Skin of body (tissue), 2 donors: Measurements from ENCODE around the gene GEMIN5. TPM values are rescaled to one million over a fixed set of nuclear protein-coding genes. Genes with fewer than 3 reads are reported as not detected.

Source experiments
- DNase-seq: peaks from one replicate; lab custom pipeline; 2025; lab: John Stamatoyannopoulos, UW
- total RNA-seq: library from RNA; depleted of rRNA; stranded (reverse); fragments of >200 nt; gene quantifications from one replicate; pipeline ENCODE4 v1.2.3, GENCODE V29; 2014

GEMIN5 gene
- total RNA-seq, 1 donor from 2014 or later: 16.6 TPM

- peak; percentile 98 for DNase-seq
Observed at GRCh38 chr5:154857530-154858296, 80.3 kb downstream of the GEMIN5 start.

- DNase-seq: no peak
Observed at GRCh38 chr5:154851351-154851750, 86.7 kb downstream of the GEMIN5 start.

GRCh38 chr5:154850255-154851062 is 87.6 kb downstream of the GEMIN5 start, which contains the start of gene FAXDC2:
TSS of gene FAXDC2 (minus strand) at chr5:154850603. CDS start at chr5:154838178, 12,425 bp downstream.
- peak; percentile 92 for DNase-seq

- DNase-seq: peak; percentile 25
Observed at GRCh38 chr5:154849791-154850201, 88.2 kb downstream of the GEMIN5 start.

GRCh38 chr5:154849264-154849785 is 88.7 kb downstream of the GEMIN5 start:
- no peak for DNase-seq

- DNase-seq: no peak
Observed at GRCh38 chr5:154844809-154845208, 93.2 kb downstream of the GEMIN5 start.

- DNase-seq: no peak
Observed at GRCh38 chr5:154842689-154843530, 95.1 kb downstream of the GEMIN5 start.

- no peak for DNase-seq
Observed at GRCh38 chr5:154841273-154841661, 96.7 kb downstream of the GEMIN5 start.

- DNase-seq: no peak
Observed at GRCh38 chr5:154840435-154841272, 97.4 kb downstream of the GEMIN5 start.

Other genes starting within 250 kb of the GEMIN5 start
- gene LARP1, start 182.8 kb downstream of the GEMIN5 start, total RNA-seq: 46.4 TPM
- gene FAXDC2, start 87.6 kb downstream of the GEMIN5 start, total RNA-seq: 26.7 TPM
- 57.6 TPM for gene CNOT8, start 79.6 kb downstream of the GEMIN5 start, total RNA-seq
- gene MRPL22, start 2.9 kb upstream of the GEMIN5 start, total RNA-seq: 11.9 TPM
- gene KIF4B, start 75.5 kb upstream of the GEMIN5 start, total RNA-seq: not detected